Right renal pelvis (tissue), 4 donors: Measurements from ENCODE around the gene CSNK1A1L. TPM values are rescaled to one million over a fixed set of nuclear protein-coding genes. Genes with fewer than 3 reads are reported as not detected.
A peak's percentile ranks its signal among the peaks of the same experiment; 100 is the strongest.

ENCODE experiments used
- DNase-seq, 4 donors: peaks; one replicate each; pipeline ENCODE4 v3.0.0-alpha.2; 2013; ENCODE audit warnings: low read depth in 4 of 4, low spot score in 3 of 4, missing footprints in 1 of 4
- polyA plus RNA-seq, 4 donors: library from polyadenylated mRNA; unstranded; fragments of 120-200 nt; gene quantifications; one replicate each; pipeline ENCODE4 v1.2.1, GENCODE V29; 2013; ENCODE audit not compliant: insufficient read length in 4 of 4

Gene CSNK1A1L
- polyA plus RNA-seq, 4 donors, result 0.07 to 0.16 (median 0.08) TPM

GRCh38 chr13:37107868-37108267, 2.4 kb upstream of the CSNK1A1L start:
- DNase-seq, result no peak

GRCh38 chr13:37107456-37107855, 2.0 kb upstream of the CSNK1A1L start:
- DNase-seq, result no peak

- DNase-seq, result no peak
Measured at GRCh38 chr13:37106642-37107041, 1.2 kb upstream of the CSNK1A1L start.

- DNase-seq, result no peak
Measured at GRCh38 chr13:37102896-37103295, 2.6 kb downstream of the CSNK1A1L start.

- no peak for DNase-seq
Measured at GRCh38 chr13:37101201-37101600, 4.3 kb downstream of the CSNK1A1L start.

- no peak for DNase-seq
Measured at GRCh38 chr13:37100731-37101130, 4.7 kb downstream of the CSNK1A1L start.

GRCh38 chr13:37097076-37097475, 8.4 kb downstream of the CSNK1A1L start:
- no peak for DNase-seq

- no peak for DNase-seq
Measured at GRCh38 chr13:37094840-37095239, 10.6 kb downstream of the CSNK1A1L start.

- no peak for DNase-seq
Measured at GRCh38 chr13:37094099-37094498, 11.4 kb downstream of the CSNK1A1L start.

- no peak for DNase-seq
Measured at GRCh38 chr13:37091835-37092234, 13.6 kb downstream of the CSNK1A1L start.

- no peak for DNase-seq
Measured at GRCh38 chr13:37090912-37091311, 14.6 kb downstream of the CSNK1A1L start.

- DNase-seq, result no peak
Measured at GRCh38 chr13:37089495-37089894, 16.0 kb downstream of the CSNK1A1L start.

- DNase-seq, result no peak
Measured at GRCh38 chr13:37087486-37087885, 18.0 kb downstream of the CSNK1A1L start.

- no peak for DNase-seq
Measured at GRCh38 chr13:37085606-37086005, 19.9 kb downstream of the CSNK1A1L start.

GRCh38 chr13:37076818-37077217, 28.6 kb downstream of the CSNK1A1L start:
- no peak for DNase-seq

GRCh38 chr13:37075164-37075563, 30.3 kb downstream of the CSNK1A1L start:
- no peak for DNase-seq

GRCh38 chr13:37074703-37075102, 30.8 kb downstream of the CSNK1A1L start:
- peak in 1 of 4 donors; percentile 10 for DNase-seq

- DNase-seq, result no peak
Measured at GRCh38 chr13:37072024-37072423, 33.4 kb downstream of the CSNK1A1L start.

- DNase-seq, result no peak
Measured at GRCh38 chr13:37070956-37071355, 34.5 kb downstream of the CSNK1A1L start.

GRCh38 chr13:37070145-37070695, 35.2 kb downstream of the CSNK1A1L start:
- no peak for DNase-seq

- no peak for DNase-seq
Measured at GRCh38 chr13:37069597-37070103, 35.8 kb downstream of the CSNK1A1L start.

GRCh38 chr13:37068962-37069361, 36.5 kb downstream of the CSNK1A1L start:
- no peak for DNase-seq

- no peak for DNase-seq
Measured at GRCh38 chr13:37067874-37068273, 37.6 kb downstream of the CSNK1A1L start.
